ENCODE measurements around the gene EID2B.
A peak's percentile ranks its signal among the peaks of the same experiment; 100 is the strongest.

Gene EID2B

DNA sequence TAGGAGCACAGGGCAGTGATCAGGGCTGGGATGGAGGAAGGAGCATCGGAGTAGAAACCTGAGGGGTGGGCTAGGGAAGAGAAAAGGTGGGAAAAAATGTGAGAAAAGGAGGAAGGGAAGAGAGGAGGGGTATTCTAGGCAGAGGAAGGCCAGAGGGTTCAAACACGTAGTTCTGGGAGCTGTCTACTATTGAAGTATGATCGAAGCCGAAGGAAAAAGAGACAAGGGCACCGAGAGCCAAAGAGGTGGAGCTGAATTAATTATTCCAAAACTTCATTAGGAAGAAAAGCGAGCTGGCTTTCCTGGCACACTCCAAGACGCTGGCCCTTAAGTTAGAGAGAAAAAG, 26.1 kb downstream of the EID2B start:
- peaks cover 6% of the 10 kb centered on the region for H3K4me1 Mint-ChIP-seq
- TF ChIP-seq, protein P1, sequence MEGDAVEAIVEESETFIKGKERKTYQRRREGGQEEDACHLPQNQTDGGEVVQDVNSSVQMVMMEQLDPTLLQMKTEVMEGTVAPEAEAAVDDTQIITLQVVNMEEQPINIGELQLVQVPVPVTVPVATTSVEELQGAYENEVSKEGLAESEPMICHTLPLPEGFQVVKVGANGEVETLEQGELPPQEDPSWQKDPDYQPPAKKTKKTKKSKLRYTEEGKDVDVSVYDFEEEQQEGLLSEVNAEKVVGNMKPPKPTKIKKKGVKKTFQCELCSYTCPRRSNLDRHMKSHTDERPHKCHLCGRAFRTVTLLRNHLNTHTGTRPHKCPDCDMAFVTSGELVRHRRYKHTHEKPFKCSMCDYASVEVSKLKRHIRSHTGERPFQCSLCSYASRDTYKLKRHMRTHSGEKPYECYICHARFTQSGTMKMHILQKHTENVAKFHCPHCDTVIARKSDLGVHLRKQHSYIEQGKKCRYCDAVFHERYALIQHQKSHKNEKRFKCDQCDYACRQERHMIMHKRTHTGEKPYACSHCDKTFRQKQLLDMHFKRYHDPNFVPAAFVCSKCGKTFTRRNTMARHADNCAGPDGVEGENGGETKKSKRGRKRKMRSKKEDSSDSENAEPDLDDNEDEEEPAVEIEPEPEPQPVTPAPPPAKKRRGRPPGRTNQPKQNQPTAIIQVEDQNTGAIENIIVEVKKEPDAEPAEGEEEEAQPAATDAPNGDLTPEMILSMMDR (IDR thresholded peaks at IDR 0.05; ENCODE audit: unreplicated experiment in 3 of 3) = no peak
- peaks cover 65% of the 10 kb centered on the region for H3K27me3 Mint-ChIP-seq (ENCODE audit: low read depth)
- H3K36me3 Mint-ChIP-seq (ENCODE audit: low read depth) = no peaks in the 10 kb centered on the region
- H3K27ac Mint-ChIP-seq = no peak overlapping the region
- H3K4me3 Mint-ChIP-seq = peak overlapping the region; percentile 57 to 74 (median 64)
- no peaks in the 10 kb centered on the region for H3K9me3 Mint-ChIP-seq

DNA sequence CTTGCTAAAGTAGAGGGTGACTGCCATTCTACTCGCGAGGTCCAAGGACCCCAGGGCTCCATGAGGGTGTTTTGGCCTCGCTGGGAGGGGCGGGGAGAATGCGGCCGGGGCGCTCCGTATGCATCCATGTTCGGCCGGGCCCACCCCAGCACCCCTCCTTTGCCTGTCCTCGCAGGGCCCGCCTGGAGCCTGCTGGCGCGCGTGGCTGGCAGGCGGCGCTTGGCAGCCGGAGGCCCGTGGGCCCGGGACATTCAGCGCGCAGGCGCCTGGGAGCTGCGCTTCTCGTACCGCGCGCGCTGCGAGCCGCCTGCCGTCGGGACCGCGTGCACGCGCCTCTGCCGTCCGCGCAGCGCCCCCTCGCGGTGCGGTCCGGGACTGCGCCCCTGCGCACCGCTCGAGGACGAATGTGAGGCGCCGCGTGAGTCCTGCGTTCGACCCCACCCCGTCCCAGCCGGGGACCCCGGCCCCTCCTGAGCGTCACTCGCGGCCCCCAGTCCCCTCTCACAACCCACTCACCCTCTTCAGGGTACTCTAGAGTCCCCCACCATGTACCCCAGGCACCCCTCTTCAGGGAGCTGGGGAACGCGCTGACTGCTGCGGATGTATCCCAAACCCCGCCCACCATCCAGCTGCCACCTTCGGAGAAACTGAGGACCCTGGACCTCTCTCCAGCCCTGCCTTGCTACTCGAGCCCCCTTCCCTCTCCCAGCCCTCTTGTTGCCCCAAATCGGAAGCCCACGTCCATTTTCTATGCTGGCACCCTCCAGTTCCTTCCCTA, 29.8 kb downstream of the EID2B start:
- Mint-ChIP-seq H3K4me1 (peaks cover 17% of the 10 kb centered on the region), H3K27ac (no peak overlapping the region), H3K4me3 (peak overlapping the region in 1 of 3 experiments; percentile 20), H3K36me3 (ENCODE audit: low read depth) (no peaks in the 10 kb centered on the region), H3K9me3 (no peaks in the 10 kb centered on the region), H3K27me3 (ENCODE audit: low read depth) (peaks cover 85% of the 10 kb centered on the region)
- TF ChIP-seq, protein P1 (IDR thresholded peaks at IDR 0.05; ENCODE audit: unreplicated experiment in 3 of 3) = peak; percentile 80 to 87 (median 86)

DNA sequence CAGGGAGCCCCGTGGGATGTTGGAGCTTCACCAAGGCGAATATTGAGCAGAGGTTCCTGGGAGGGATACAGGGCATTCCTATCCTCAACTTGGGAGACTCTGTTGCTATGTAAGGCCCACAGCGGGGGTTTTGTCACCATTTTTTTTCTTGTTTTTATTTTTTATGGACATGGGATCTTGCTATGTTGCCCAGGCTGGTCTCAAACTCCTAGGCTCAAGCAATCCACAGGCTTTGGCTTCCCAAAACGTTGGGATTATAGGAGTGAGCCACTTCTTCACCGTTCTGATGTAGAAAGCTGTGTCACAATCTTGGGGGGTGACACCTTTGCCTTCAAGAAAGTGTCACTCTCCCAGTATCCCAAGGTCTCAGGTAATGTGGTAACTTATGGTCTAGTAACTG, 31.3 kb downstream of the EID2B start:
- H3K9me3 Mint-ChIP-seq = no peaks in the 10 kb centered on the region
- no peaks in the 10 kb centered on the region for H3K36me3 Mint-ChIP-seq (ENCODE audit: low read depth)
- no peak overlapping the region for H3K4me3 Mint-ChIP-seq
- TF ChIP-seq, protein P1 (IDR thresholded peaks at IDR 0.05; ENCODE audit: unreplicated experiment in 3 of 3) = no peak
- peaks cover 14% of the 10 kb centered on the region for H3K4me1 Mint-ChIP-seq
- H3K27ac Mint-ChIP-seq = no peak overlapping the region
- peaks cover 87% of the 10 kb centered on the region for H3K27me3 Mint-ChIP-seq (ENCODE audit: low read depth)

DNA sequence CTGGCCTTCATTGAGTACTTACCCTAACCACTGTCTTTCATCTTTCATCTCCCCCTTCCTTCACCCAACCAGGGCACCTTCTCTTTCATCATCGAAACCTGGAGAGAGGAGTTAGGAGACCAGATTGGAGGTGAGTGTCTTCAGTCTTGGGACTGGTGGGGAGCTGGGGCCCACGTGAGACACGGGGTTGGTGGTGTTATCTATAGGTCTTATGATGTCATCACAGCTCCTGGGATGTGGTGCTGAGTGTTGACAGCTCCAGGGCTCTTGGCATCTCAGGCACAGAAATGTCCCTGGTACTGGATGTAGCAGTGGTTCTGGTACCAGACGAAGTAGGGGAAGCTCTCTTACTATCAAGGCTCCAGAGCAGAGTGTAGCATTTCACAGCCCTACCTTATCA, 32.1 kb downstream of the EID2B start:
- Mint-ChIP-seq H3K27ac (no peak overlapping the region), H3K36me3 (ENCODE audit: low read depth) (no peaks in the 10 kb centered on the region), H3K27me3 (ENCODE audit: low read depth) (peaks cover 89% of the 10 kb centered on the region), H3K4me3 (peak overlapping the region; percentile 23 to 58 (median 32)), H3K4me1 (peaks cover 14% of the 10 kb centered on the region), H3K9me3 (no peaks in the 10 kb centered on the region)
- TF ChIP-seq, protein P1 (IDR thresholded peaks at IDR 0.05; ENCODE audit: unreplicated experiment in 3 of 3) = no peak

DNA sequence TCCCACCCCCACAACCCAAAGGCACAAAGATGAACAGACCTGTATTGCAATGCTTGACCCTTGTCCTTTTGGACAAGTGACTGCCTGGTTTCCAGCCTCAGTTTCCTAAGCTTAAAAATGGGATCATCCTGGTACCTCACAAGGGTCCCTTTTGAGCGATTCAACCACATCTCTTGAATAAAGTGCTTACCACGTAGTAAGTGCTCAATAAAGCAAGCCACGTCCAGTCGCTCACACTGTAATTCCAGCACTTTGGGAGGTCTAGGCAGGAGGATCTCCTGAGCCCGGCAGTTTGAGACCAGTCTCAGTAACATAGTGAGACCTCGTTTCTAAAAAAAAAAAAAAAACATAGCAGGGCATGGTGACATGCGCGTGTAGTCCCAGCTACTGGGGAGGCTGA, 32.7 kb downstream of the EID2B start:
- no peaks in the 10 kb centered on the region for H3K9me3 Mint-ChIP-seq
- H3K4me1 Mint-ChIP-seq = peaks cover 14% of the 10 kb centered on the region
- no peaks in the 10 kb centered on the region for H3K36me3 Mint-ChIP-seq (ENCODE audit: low read depth)
- H3K27ac Mint-ChIP-seq = no peak overlapping the region
- peaks cover 86% of the 10 kb centered on the region for H3K27me3 Mint-ChIP-seq (ENCODE audit: low read depth)
- H3K4me3 Mint-ChIP-seq = peak overlapping the region; percentile 37 to 78 (median 71)
- TF ChIP-seq, protein P1 (IDR thresholded peaks at IDR 0.05; ENCODE audit: unreplicated experiment in 3 of 3) = no peak

All from nephron (organoid).